OCI-M1 (cell line): ENCODE measurements around the gene ATXN2.
A peak's percentile ranks its signal among the peaks of the same experiment; 100 is the strongest.
"Not testable (repeated sequence)": the region's sequence is repeated elsewhere in the genome, so short reads cannot be mapped to it uniquely, and the experiment has no call there.

Experiments
- DNase-seq: peaks from one replicate; lab custom pipeline; 2025; lab: John Stamatoyannopoulos, UW

ATXN2 gene

GRCh38 chr12:111598637-111599452, at the start of gene ATXN2:
TSS of gene ATXN2 (minus strand) at chr12:111599315. CDS start at chr12:111599034, 281 bp downstream.
- peak; percentile 83 for DNase-seq

DNA sequence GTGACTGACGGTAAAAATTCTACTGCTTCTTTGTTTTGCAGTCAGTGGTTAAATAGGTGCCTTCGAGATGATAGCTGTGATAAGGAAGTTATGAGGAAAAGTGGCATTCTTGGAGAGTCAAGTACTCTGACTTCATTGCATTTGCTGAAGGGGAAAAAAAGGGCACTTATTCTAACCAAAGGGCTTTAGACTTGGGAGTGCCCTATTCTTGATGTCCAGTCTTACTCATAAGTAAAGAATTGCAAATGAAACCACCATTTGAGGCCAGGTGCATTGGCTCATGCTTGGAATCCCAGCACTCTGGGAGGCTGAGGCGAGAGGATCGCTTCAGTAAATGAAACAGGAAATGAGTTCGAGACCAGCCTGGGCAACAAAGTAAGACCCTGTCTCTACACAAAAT, 46.3 kb upstream of the ATXN2 start:
- no peak for DNase-seq

DNA sequence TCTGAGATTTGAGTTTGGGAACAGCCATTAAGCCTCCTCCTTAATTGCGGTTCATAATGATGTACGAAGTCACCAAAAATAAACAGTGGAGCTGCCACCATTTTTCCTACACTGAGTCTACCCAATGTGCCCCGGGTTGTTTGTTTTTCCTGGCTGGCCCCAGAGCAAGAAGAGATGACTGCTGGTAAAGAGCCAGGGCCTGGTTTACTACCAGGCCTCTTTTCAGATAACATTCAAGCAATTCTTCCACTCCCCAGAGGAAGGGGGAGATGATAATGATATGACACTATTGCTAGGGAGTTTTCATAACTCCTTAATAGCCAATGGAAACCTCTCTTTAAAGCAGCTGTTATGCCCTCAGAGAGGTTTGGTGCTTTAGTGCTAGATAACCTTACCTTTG, 44.3 kb upstream of the ATXN2 start:
- no peak for DNase-seq

- DNase-seq, result no peak
Measured at GRCh38 chr12:111642681-111643426, 43.7 kb upstream of the ATXN2 start.

DNA sequence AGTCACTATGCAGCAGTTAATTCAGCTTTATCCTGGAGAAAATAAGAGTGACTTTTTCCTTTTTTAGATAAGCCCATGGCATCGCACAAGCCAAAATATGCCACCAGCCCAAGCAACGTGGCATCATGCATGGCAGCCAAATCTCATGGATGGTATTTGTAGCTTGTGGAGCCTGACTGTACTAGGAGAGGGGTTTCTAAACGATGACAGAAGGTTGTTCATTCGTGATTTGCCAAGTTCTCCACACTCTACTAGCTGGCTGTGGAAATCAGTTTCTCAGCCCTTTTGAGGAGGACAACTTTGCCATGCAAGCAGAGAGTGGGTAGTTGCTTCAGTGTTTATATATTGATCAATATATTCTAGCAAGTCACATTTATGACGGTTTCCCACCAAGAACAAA, 41.4 kb upstream of the ATXN2 start:
- no peak for DNase-seq

- DNase-seq, result peak; percentile 3
Measured at GRCh38 chr12:111638556-111638955, 39.4 kb upstream of the ATXN2 start.

GRCh38 chr12:111636209-111636945, 37.3 kb upstream of the ATXN2 start:
- peak; percentile 90 for DNase-seq

DNA sequence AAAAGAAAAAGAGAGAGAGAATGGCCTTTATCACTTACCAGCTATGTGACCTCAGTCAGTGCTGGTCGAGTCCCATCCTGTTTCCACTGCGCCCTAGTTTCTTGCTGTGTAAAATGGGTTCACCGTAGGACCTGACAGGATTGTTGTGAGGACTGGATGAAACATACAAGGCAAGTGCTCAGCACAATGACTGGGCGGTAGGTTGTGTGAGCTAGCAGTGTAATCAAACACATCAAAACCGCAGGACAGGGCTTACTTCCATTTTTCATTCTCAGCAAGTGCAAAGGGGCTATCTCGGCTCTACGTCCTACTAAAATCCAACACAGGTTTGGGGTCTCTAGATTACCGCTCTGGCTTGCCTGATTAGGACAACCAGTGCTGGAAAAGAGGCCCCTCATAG, 36.4 kb upstream of the ATXN2 start:
- DNase-seq, result peak; percentile 90

- DNase-seq, result no peak
Measured at GRCh38 chr12:111628505-111629260, 29.6 kb upstream of the ATXN2 start.

- no peak for DNase-seq
Measured at GRCh38 chr12:111626230-111626629, 27.1 kb upstream of the ATXN2 start.

- DNase-seq, result no peak
Measured at GRCh38 chr12:111624540-111624939, 25.4 kb upstream of the ATXN2 start.

GRCh38 chr12:111617841-111618240, 18.7 kb upstream of the ATXN2 start:
- DNase-seq, result not testable (repeated sequence)

GRCh38 chr12:111616177-111616623, 17.1 kb upstream of the ATXN2 start:
- DNase-seq, result peak; percentile 38

DNA sequence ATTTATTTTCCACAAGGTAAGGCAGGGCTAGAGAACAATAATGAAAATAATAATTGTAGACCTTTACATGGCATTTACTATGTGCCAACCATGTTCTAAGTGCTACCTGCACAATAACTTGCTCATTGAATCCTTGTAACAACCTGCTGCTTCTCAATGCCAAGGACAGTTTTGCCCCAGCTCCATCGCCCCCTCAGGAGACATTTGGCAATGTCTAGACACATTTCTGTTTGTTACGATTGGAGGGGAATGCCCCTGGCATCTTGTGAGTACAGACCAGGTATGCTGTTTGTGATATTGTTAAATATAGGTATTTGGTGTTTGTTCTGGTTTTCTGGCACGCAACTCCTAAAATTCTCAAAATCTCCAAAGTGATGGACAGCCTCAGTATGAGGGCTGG, 8.1 kb upstream of the ATXN2 start:
- no peak for DNase-seq

- no peak for DNase-seq
Measured at GRCh38 chr12:111606767-111607230, 7.7 kb upstream of the ATXN2 start.

DNA sequence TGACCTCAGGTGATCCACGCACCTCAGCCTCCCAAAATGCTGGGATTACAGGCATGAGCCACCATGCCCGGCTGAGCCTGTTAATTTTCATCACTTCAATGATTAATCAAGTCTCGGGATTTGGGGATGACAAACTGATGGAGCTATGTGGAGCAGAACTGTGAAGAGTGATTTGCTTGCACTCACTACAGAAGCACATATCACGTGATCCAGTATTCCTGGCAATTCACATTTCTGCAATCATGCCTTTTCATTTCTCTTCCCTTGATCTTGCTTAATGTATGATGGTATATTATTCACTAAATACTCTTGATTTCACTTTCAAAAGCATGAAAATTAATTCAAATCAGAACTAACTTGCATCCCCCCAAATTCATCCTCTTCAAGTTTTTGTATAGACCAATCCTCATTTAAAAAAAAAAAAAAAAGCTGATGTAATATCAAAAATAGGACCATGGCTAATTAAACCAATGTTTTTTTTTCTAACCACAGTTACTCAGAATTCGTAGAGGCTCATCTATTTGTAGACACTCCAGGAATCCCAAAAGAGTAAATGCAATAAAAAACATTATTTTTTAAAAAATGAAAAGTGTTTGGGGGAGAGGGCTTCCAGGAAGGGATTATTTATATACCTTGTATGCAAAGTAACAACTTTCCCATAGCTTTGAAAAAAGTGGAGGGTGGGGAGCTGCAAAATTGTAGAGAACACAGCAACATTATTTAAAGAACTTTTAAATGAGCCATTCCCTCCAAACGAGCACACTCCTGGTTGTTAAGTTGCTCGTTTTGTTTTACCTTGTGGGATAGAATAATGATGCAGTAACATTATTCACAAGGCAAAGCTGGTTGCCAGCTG, 7.0 kb upstream of the ATXN2 start:
- DNase-seq, result no peak

DNA sequence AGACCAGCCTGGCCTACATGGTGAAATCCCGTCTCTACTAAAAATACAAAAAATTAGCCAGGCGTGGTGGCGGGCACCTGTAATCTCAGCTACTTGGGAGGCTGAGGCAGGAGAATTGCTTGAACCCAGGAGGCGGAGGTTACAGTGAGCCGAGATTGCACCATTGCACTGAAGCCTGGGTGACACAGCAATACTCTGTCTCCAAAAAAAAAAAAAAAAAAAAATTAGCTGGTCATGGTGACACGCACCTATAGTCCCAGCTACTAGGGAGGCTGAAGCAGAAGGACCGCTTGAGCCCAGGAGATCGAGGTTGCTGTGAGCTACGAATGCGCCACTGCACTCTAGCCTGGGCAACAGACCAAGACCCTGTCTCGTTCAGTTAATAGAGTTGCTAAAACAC, 3.7 kb upstream of the ATXN2 start:
- not testable (repeated sequence) for DNase-seq

DNA sequence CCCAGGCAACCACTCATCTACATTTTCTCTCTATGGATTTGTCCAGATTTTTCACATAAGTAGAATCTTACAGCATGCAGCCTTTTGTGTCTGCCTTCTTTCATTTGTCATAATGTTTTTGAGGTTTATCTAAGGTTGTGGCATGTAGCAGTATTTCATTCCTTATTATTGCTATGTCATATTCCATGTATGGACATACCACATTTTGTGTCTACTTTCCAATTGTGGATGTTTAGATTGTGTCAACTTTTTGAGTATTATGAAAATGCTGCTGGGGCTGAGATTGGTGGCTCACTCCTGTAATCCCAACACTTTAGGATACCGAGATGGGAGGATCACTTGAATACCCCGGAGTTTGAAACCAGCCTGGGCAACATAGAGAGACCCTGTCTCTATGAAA, 3.2 kb upstream of the ATXN2 start:
- DNase-seq, result no peak

GRCh38 chr12:111600986-111601385, 1.9 kb upstream of the ATXN2 start:
- not testable (repeated sequence) for DNase-seq

GRCh38 chr12:111600205-111600642, 1.1 kb upstream of the ATXN2 start:
- no peak for DNase-seq
